Inferior parietal cortex (tissue), 1 donor: ENCODE data around the gene FAAP100.
"Not testable (repeated sequence)": the region's sequence is repeated elsewhere in the genome, so short reads cannot be mapped to it uniquely, and the experiment has no call there.

Experiments used
- DNase-seq: peaks from one replicate; pipeline ENCODE4 v3.0.0-alpha.2; 2016; ENCODE audit errors: extremely low spot score

Gene FAAP100

DNA sequence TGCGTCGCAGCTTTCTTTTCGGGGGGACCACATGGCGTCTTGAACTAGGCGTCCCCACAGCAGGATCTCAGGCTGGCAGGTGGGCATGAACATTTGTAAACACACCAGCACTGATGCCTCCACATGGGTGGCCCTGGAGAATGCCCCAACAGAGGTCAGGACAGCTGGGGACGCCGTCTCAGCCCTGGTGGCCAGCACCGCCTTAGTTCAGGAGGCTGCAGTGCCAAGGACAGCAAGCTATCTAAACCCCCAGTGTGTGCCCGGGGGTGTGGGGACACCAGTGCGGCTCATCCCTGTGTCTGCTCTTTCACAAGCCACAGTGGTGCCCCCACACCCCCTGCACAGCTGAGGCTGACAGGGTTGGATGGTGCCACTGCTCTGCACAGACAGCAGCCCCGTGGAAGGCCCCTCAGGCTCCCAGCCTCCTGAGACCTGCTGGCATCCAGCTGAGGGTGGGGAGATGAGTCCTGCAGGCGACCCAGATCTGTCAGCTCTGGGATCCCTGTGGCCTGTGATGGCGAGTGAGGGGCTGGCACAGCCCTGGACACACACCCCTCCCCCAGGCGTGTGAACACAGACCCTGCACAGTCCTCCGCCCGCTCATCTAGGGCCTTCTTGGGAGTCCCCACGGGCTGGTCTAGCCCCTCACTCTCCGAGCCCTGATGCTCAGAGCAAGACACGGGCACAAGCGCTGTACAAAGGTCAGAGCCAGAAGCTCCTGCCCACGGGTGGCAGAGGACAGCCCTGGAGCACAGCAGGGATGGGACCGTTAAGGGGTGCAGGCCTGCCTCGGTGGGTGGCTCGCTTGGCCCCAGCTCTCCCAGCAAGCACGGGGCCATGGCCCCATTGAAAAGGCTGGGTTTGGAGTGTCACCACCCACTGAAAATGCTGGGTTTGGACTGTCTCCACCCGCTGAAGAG lies 13.2 kb downstream of the FAAP100 start:
- no peak for DNase-seq

DNA sequence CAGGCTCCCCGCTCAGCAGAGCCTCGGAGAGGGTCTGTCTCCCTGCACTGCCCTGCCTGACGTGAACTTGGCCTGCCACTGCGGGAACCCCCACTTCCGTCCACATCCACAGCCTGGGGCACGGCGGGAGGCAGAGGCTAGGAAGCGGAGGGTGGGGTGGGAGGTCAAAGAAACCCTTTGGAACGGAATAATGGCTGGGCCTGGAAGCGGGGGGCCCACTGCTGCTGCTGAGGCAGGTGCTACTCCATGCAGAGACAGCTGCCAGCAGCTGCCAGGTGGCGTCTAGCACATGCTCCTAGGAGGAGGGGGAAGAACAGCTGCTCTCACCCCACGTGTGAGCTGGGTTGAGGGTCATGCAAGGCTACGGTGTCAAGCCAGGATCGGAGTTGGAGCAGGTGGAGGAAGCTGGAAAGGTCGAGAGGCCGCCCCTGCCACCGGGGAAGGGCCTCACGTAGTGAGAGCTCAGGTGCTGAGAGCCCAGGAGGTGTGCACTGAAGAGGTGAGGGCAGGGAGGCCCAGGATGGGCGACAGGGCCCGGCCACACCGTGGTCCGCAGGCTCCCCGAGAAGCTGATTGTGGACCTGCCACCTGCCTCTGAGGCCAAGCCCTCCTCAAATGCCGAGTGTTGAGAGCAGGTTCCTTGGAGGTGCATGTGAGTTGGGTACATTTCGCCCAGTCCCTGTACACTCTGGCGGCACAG lies 14.1 kb downstream of the FAAP100 start:
- DNase-seq, result no peak

DNA sequence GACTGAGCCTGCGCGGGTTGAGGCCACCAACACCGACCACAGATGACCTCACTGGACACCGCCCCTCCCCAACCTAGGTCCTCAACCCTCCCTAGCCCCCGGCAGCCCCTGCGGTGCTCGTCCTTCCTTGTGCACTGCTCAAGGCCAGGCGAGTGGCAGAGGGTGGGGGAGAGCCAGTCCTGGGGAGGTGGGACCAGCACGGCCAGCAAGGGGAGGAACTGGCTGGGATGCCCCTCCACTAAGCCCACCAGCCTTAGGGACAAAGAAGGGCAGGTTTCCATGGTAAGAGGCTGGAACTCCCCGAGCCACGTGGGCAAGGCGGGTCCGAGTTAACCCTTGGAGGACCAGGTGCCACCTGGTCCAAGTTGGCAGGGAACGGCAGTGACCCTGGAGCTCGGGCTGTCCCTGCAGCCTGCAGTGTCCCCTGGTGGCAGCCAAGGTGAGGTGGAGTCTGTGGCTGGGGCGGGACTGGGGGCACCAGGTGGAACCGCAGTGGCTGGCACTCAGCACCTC lies 14.8 kb downstream of the FAAP100 start:
- DNase-seq, result no peak

DNA sequence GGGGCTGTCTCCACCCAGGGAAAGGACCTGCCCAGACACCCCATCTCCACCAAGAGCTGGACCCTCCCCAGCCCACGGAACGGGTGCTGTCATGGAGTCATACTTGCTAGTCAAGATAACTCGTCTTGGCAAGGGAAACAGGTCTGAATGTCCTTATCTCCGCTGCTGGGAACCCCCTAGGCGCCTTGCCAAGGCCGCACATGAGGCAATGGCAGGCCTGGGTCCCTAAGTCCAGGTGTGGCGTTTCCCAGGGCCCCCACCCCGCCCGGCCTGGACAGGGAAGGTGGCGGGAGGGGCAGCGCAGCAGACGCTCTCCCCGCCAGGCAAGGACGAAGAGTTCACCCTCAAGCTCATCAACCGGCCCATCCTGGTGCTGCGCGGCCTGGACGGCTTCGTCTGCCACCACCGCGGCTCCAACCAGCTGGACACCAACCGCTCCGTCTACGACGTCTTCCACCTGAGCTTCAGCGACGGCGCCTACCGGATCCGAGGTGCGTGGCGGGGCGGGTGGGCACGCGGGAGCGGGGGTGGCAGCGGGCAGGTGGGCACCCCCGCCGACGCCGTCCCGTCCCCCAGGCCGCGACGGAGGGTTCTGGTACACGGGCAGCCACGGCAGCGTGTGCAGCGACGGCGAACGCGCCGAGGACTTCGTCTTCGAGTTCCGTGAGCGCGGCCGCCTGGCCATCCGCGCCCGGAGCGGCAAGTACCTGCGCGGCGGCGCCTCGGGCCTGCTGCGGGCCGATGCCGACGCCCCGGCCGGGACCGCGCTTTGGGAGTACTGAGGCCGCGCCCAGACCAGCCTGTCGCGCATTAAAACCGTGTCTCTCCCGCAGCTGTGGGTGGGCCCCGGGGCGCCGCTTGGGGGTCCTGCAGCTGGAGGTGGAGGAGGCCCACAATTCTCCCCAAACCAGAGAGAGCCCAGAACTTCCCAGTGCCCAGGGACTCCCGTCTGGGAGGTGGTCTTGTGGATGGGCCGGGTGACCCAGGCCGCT lies 15.6 kb downstream of the FAAP100 start:
- DNase-seq, result no peak

DNA sequence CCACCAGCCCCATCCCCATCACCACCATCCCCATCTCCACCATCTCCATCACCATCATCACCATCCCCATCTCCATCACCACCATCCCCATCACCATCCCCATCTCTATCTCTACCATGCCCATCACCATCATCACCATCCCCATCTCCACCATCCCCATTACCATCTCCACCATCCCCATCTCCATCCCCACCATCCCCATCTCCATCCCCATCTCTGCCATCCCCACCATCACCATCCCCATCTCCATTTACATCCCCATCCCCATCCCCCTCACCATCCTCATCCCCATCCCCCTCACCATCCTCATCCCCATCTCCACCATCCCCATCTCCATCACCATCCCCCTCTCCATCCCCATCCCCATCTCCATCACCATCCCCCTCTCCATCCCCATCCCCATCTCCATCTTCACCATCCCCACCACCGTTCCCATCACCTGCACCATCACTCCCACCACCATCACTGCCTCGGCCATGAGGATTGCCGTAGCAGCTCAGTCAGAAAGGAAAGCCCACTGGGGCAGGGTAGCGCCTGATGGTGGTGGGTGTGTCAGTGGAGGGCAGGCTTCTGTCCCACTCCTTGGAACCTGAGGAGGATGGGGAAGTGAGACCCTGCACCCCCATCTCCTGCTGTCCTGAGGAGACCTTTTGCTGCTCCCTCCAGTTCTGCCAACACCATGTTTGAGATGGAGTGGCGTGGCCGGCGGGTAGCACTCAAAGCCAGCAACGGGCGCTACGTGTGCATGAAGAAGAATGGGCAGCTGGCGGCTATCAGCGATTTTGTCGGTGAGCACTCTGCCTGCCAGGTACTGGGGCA lies 16.5 kb downstream of the FAAP100 start:
- no peak for DNase-seq

DNA sequence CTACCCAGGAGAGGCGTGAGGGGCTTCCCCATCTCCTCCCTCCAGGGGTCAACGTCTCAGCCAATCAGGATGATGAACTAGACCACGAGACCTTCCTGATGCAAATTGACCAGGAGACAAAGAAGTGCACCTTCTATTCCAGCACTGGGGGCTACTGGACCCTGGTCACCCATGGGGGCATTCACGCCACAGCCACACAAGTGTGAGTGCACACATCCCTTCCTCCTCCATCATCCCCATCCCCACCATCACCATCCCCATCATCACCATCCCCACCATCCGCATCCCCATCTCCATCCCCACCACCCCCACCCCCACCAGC lies 17.2 kb downstream of the FAAP100 start:
- DNase-seq, result no peak

DNA sequence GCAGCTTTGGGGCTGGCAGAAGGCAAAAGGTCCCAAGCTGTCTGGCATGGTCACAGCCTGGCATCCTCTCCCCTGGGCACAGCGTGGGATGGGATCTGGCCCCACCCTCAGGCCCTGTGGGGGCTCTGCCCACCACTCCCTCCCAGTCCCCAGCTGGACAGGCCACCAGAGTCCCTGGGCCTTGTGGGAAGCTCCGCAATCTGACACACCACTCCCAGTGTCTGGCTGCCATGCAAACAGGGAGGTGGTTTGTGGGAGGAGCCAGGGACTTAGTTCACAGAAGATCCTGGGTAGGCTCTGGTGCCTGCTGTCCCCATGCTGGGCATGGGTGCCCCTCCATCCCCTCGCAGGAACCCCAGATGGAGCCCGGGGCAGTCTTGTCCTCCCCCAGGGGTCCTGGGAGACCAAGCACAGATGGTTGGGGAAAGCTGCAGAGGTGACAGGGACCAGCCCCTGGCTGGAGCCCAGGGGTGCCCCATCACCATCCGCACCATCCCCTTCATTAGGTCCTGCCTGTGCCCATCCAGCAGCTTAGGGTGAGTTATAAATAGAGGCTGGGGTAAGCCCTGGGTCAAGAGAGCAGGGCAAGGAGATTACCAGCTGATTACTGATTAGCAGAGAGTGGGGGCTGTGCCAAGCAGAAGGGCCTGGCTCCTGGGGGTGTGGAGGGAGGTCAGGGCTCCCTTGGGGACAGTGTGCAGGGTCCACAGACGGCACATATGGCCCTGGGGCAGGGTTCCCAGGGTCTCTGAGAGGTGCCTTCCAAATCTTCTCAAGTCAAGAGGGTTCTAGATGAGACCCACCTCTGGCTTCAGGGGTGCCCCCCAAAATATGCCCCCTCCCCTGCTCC lies 17.8 kb downstream of the FAAP100 start:
- no peak for DNase-seq

DNA sequence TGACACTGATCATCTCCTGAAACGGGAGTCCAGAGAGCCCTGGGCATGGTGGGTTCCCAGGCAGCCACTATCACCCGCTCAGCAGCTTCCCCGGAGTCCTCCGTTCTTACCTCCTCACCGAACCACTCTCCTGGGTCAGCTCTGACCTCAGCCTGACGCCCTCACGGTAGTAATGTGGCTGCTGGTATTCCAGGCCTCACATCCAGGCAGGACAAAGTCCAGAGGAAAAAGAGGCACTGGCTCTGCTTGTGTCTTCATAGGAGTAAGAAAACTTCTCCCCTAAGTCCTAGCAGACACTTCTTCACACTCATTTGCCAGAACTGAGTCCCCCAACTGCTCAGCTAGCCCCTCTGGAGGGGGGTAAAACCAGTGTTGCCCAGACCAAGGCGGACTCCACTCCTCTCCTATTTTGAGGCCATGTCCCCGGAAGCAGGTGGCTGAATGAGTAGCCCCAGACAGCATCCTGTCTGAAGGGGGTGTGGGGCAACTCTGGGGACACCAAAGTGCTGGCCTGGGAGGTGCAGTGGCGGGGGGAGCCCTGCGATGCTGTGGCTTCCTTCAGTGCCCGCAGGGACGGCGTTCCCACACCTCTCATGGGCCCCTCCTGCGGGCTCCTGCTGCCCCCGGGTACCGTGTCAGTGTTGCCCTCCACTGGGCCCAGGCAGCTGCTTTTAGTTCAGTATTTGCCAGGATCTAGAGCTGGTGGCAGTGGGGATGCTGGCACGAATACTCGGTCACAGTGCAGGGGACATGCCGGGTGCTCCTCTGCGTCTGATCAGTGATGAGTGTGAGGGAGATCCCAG lies 18.6 kb downstream of the FAAP100 start:
- DNase-seq, result no peak

DNA sequence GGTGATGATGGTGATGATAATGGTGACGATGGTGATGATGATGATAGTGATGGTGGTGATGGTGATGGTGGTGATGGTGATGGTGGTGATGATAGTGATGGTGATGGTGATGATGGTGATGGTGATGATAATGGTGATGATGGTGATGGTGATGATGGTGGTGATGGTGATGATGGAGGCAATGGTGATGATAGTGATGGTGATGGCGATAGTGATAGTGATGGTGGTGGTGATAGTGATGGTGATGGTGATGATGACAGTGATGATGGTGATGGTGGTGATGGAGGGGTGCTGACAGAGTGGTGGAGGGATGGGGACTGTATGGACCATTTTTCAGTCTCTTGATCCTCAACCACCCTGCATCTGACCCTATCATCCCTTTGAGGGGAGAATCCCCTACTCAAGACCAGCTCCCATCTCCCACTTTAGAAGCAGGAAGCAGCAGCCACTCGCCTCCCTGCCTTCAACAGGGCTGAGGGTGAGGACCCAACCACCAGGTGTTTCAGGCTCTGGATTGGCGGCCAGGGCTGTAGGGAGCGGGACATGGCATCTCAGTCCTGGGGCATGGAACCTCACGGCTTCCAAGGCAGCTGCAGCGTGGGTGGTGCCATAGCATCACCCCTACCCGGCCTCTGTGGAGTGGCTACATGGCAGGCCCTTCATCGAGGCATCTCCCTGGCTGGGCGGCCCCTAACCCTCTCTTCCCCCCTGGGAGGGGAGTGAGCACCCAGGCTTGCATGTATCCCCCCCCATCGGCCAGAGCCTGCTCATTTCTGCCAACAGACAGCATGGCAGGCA lies 19.5 kb downstream of the FAAP100 start:
- DNase-seq, result no peak

DNA sequence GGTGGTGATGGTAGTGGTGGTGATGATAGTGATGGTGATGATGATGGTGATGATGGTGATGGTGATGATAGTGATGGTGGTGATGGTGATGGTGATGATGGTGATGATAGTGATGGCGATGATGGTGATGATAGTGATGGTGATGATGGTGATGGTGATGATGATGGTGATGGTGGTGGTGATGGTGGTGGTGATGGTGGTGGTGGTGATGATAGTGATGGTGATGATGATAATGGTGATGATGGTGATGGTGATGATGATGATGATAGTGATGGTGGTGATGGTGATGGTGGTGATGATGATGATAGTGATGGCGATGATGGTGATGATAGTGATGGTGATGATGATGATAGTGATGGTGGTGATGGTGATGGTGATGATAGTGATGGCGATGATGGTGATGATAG lies 20.2 kb downstream of the FAAP100 start:
- not testable (repeated sequence) for DNase-seq

DNA sequence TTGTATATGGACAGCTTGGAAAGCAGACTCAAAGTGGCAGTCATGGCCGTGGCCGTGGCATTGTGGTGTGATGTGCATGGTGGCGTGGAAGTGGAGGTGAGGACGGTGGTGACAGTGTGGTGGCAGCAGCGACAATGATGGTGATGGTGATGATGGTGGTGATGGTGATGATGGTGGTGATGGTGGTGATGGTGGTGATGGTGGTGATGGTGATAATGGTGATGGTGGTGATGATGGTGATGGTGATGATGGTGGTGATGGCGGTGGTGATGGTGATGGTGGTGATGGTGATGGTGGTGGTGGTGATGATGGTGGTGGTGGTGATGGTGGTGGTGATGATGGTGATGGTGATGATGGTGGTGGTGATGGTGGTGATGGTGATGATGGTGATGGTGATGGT lies 21.1 kb downstream of the FAAP100 start:
- not testable (repeated sequence) for DNase-seq

DNA sequence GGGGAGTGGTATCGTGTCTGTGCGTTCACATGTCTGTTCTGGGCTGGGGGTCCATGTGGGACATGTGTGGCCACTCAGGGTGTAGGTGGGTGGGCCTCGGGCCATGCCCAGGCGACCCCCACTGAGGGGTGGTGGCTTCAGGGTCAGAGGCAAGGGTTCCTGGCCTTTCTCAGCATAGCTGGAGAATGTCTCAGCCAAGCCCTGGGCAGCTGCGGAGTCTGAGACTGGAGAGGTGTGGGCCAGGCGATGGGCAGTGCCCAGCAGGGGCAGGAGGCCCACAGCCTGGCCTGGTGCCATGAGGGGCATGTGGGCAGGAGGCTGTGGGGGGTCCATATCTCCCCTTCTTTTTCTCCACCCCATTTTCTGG lies 22.7 kb downstream of the FAAP100 start:
- DNase-seq, result no peak

DNA sequence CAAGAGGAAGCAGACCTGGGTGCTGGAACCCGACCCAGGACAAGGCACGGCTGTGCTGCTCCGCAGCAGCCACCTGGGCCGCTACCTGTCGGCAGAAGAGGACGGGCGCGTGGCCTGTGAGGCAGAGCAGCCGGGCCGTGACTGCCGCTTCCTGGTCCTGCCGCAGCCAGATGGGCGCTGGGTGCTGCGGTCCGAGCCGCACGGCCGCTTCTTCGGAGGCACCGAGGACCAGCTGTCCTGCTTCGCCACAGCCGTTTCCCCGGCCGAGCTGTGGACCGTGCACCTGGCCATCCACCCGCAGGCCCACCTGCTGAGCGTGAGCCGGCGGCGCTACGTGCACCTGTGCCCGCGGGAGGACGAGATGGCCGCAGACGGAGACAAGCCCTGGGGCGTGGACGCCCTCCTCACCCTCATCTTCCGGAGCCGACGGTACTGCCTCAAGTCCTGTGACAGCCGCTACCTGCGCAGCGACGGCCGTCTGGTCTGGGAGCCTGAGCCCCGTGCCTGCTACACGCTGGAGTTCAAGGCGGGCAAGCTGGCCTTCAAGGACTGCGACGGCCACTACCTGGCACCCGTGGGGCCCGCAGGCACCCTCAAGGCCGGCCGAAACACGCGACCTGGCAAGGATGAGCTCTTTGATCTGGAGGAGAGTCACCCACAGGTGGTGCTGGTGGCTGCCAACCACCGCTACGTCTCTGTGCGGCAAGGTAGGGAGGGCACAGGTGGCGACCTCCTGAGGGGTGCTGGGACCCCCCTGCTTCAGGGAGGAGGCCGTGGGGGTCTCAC lies 23.3 kb downstream of the FAAP100 start:
- no peak for DNase-seq

DNA sequence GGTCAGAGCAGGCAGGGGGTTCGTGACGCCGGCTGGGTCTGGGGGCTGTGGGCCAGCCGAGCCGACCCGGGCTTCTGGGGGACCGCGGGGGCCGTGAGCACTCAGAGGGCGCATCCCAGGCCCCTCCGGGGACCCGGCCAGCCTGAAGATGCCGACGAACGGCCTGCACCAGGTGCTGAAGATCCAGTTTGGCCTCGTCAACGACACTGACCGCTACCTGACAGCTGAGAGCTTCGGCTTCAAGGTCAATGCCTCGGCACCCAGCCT lies 23.8 kb downstream of the FAAP100 start:
- no peak for DNase-seq

DNA sequence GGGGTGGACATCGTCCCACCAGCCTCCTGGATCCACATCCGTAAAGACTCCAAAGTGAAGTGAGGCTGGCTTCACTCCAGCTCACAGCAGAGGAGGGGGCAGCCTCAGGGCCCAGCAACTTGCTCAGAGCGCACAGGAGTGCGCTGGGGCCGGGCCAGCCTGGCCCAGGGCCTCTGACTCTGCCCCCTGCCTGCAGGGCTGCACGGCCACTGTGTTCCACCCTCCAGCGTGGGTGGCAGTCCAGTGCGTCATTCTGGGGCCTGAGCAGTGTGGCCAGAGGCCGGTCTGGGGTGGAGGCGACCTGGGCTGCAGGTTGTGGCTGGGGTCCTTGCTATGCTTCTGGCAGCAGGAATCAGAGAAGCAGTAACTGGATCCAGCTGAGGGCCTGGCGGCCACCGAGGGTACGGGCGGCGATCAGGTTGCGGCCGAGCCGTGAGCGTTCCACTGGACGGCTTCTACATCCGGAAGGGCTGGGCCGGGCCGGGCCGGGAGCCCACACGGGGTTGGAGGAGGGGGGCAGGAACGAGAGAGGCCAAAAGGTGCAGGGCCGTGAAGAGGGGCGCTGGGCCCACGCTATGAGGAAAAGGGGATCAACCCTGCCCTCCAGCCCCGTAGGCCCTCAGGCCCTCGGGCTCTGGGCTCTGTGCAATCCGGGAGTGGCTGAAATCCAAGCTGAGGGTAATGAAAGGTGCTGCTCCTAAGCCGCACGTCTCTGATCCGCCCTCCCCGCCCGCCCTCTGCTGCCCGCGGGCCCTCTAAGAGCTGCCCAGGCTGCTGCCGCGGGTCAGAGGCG lies 24.4 kb downstream of the FAAP100 start, which contains the start of gene FSCN2:
FSCN2 (plus strand) TSS at position 787 of the 793 bp plus-strand sequence. CDS start 155 bp downstream, outside the sequence.
- DNase-seq, result no peak

DNA sequence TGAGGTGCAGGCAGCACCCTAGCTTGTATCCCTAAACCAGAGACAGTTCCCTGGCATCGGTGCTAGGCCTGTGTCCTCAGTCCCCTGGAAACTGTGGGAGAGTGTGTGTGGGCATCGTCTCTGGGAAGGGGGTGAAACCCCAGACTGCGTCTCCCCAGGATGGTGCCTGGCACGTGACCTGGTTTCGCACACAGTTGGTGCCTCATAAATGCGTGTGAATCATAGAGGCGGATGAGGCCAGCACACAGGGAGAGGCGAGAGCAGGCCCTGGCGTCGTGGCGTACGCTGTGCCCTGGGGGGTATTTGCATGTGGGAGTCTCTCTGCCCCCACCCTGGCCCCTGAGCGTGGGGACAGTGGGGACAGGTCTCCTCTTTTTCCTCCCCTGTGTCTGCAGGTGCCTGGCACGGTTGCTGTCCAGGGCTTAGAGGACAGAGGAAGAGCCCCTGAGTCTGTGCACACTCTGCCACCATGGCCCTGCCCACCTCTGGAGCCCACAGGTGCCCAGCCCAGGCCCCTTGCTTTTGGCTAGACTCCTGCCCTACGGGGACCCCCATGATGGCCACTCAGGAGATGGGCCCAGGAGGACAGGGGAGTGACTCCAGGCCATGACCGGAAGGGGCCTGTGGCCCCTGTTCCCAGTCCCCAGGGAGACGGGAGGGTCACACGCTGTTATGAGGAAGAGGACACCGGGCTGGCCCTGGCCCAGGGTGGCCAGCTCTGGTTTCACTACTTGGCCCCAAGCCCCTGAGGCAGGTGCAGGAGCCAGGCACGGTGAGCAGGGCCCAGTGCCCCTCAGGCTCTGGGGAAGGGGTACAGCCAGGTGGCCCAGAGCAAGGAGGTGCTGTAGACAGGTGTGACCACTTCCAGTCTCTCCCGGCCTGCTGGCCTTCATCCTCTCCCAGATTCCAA lies 25.2 kb downstream of the FAAP100 start:
- no peak for DNase-seq
